Neural progenitor cell (in vitro differentiated cells): ENCODE data around the gene CHKA.

ENCODE experiments used
- EZH2 ChIP-seq: fragments of 200-600 bp; sonication (generic); IDR thresholded peaks from 2 replicates; pipeline ENCODE4 v1.6.1; 2017; ENCODE audit warnings: antibody characterized with exemption, mild to moderate bottlenecking, moderate library complexity
- EZH2phosphoT487 ChIP-seq: fragments of 200-600 bp; sonication (generic); IDR thresholded peaks from 2 replicates; pipeline ENCODE4 v1.6.1; 2017; ENCODE audit warnings: antibody characterized with exemption
- TF ChIP-seq, protein P1 (sequence below): fragments of 200-600 bp; sonication (generic); IDR thresholded peaks from 2 replicates; pipeline ENCODE4 v1.5.1; 2017; ENCODE audit warnings: antibody characterized with exemption, mild to moderate bottlenecking

DNA sequence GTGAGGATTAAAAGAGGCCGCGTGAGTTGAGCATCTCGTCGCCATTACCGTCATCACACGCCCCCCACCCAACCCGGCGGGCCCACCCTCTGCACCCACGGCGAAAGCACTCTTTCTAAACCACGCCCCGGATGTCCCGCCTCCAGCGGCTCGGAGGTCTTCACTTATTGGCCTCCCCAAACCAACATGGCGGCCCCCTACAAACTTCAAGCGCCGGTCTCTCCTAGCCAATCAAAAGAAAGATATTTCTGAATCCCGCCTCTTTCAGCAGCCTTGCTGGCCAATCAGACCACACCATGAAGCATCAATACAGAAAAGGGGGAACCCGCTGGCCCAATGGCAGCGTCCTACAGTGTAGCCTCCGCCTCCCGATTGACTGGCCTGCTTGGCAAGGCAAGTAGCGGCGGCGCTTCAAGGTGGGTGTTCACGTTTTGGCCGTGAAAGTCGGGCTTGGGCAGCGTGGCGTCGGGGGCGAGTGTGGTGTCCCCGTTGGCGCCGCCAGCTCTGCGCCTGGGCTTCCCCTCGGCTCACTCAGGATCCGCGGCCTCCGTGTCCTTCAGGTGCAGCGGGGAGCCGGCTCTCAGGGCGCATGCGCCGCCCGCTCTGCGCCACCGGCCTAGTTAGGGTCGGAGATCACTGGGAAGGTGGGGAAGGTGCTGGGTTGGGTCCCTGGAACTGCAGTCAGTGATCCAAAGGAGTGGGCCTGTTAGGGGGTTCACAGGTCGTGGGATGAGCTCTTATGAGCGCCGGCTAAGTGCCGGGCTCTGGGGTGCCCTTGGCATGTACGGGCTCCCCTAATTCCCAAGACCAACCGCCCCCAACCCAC lies 90.7 kb downstream of the CHKA start, which contains the start of gene NDUFS8:
- no peak for TF ChIP-seq EZH2
- TF ChIP-seq, protein P1, sequence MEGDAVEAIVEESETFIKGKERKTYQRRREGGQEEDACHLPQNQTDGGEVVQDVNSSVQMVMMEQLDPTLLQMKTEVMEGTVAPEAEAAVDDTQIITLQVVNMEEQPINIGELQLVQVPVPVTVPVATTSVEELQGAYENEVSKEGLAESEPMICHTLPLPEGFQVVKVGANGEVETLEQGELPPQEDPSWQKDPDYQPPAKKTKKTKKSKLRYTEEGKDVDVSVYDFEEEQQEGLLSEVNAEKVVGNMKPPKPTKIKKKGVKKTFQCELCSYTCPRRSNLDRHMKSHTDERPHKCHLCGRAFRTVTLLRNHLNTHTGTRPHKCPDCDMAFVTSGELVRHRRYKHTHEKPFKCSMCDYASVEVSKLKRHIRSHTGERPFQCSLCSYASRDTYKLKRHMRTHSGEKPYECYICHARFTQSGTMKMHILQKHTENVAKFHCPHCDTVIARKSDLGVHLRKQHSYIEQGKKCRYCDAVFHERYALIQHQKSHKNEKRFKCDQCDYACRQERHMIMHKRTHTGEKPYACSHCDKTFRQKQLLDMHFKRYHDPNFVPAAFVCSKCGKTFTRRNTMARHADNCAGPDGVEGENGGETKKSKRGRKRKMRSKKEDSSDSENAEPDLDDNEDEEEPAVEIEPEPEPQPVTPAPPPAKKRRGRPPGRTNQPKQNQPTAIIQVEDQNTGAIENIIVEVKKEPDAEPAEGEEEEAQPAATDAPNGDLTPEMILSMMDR, result no peak
- no peak for TF ChIP-seq EZH2phosphoT487
